Heart left ventricle (tissue), 13 donors: ENCODE data around the gene RPS6KA2.

ENCODE experiments used
- POLR2A ChIP-seq, 2 donors: fragments of 450-650 bp; IDR thresholded peaks; one replicate each; pipeline ENCODE4 v1.6.1; 2017; ENCODE audit warnings: antibody characterized with exemption in 2 of 2, mild to moderate bottlenecking in 2 of 2, moderate library complexity in 2 of 2
- TF ChIP-seq, protein P1 (sequence below), 12 donors: fragments of 200-600 bp; sonication (generic) in 4 of 12; IDR thresholded peaks; one replicate each; pipeline versions ENCODE4 v1.5.0 to v1.8.0; 2018 to 2022; ENCODE audit warnings: antibody characterized with exemption in 12 of 12, mild to moderate bottlenecking in 5 of 12
- donor health status: ischemic (EF 13 %, LVEDD 7.1; RV severe dilation, severe dysfunction).
- donor health status: DM: no; HTN: yes; CAD: no.
- donor health status: DM: no; HTN: no; CAD: no.
- donor health status: ischemic (EF 25% LVEDD 6.9; RV normal size, moderate dysfunction).
- donor health status: ischemic (EF 25% LVEDD 5.7; RV mildly dilated, moderate dysfunction).
- donor health status: ischemic (EF 35%, LVEDD 5.7; RV mildly dilated, moderate dysfunction).
- donor health status: nonischemic (EF 11% LVEDD 7.7; RV severe dilation, severe dysfunction).
- donor health status: DM: yes; HTN: yes; CAD: no.
- donor health status: PGD.
- donor health status: ischemic (EF 29% LVEDD 5.4; RV normal size, mild dysfunction).
- donor health status: nonischemic (EF 23%, LVEDD 6.1; RV moderate dilation, normal function).

DNA sequence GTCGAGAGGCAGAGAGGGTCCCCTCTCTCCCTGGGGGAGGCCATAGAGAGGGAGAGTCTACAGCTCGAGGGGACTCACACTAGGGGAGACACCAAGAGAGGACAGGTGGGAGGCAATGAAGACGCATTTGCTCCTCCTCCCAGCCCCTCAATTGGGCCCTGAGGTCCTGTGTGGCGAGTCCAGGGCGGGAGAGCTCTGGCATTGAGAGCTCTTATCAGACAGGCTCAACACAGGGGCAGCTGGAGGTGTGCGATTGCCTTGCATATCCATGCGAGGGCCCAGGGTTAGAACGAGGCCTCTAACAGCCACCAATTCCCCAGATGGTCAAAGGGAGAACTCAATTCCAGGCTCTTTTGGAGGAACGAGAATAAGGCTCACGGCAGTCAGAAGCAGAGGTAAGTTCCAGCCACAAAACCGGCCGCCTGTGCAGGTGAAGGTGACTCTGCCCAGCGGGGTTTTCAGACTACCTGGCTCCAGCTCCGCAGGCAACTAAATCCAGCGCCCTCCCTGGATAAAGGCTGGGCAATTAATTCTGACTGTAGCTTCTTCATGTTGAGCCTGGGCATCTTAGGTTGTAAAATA, 150.3 kb downstream of the RPS6KA2 start:
- TF ChIP-seq, protein P1, sequence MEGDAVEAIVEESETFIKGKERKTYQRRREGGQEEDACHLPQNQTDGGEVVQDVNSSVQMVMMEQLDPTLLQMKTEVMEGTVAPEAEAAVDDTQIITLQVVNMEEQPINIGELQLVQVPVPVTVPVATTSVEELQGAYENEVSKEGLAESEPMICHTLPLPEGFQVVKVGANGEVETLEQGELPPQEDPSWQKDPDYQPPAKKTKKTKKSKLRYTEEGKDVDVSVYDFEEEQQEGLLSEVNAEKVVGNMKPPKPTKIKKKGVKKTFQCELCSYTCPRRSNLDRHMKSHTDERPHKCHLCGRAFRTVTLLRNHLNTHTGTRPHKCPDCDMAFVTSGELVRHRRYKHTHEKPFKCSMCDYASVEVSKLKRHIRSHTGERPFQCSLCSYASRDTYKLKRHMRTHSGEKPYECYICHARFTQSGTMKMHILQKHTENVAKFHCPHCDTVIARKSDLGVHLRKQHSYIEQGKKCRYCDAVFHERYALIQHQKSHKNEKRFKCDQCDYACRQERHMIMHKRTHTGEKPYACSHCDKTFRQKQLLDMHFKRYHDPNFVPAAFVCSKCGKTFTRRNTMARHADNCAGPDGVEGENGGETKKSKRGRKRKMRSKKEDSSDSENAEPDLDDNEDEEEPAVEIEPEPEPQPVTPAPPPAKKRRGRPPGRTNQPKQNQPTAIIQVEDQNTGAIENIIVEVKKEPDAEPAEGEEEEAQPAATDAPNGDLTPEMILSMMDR (IDR thresholded peaks at IDR 0.05), result no peak
- no peak for TF ChIP-seq POLR2A (IDR thresholded peaks at IDR 0.05)
